ENCODE measurements around the gene TTLL8.
"Not testable (repeated sequence)": the region's sequence is repeated elsewhere in the genome, so short reads cannot be mapped to it uniquely, and the experiment has no call there.

TTLL8 gene

GRCh38 chr22:50058061-50058905 lies at the start of gene TTLL8:
TSS of gene TTLL8 (minus strand) at chr22:50058298.
- DNase-seq: no peak

GRCh38 chr22:50107529-50107928 lies 49.4 kb upstream of the TTLL8 start:
- DNase-seq: no peak

- no peak for DNase-seq
These were observed 47.4 kb upstream of the TTLL8 start for GRCh38 chr22:50105208-50106100.

- DNase-seq: no peak
These were observed 46.0 kb upstream of the TTLL8 start for GRCh38 chr22:50104141-50104544.

- DNase-seq: no peak
These were observed 44.8 kb upstream of the TTLL8 start for GRCh38 chr22:50102946-50103345.

GRCh38 chr22:50101870-50102565 lies 43.9 kb upstream of the TTLL8 start:
- no peak for DNase-seq

- DNase-seq: no peak
These were observed 40.0 kb upstream of the TTLL8 start for GRCh38 chr22:50098052-50098451.

GRCh38 chr22:50092342-50092741 lies 34.2 kb upstream of the TTLL8 start:
- no peak for DNase-seq

- DNase-seq: no peak
These were observed 33.1 kb upstream of the TTLL8 start for GRCh38 chr22:50091092-50091768.

GRCh38 chr22:50090412-50090714 lies 32.3 kb upstream of the TTLL8 start:
- DNase-seq: no peak

- no peak for DNase-seq
These were observed 31.7 kb upstream of the TTLL8 start, which contains the start of gene MOV10L1 for GRCh38 chr22:50089682-50090411. TSS of gene MOV10L1 (plus strand) at chr22:50090006. CDS start at chr22:50090089, 83 bp downstream.

- DNase-seq: no peak
These were observed 31.1 kb upstream of the TTLL8 start for GRCh38 chr22:50089231-50089630.

GRCh38 chr22:50088096-50088495 lies 30.0 kb upstream of the TTLL8 start:
- no peak for DNase-seq

GRCh38 chr22:50087646-50088045 lies 29.5 kb upstream of the TTLL8 start:
- no peak for DNase-seq

GRCh38 chr22:50086975-50087374 lies 28.9 kb upstream of the TTLL8 start:
- not testable (repeated sequence) for DNase-seq

GRCh38 chr22:50086526-50086925 lies 28.4 kb upstream of the TTLL8 start:
- no peak for DNase-seq

- no peak for DNase-seq
These were observed 27.3 kb upstream of the TTLL8 start, which contains the start of gene MLC1 for GRCh38 chr22:50085211-50085972. TSS of gene MLC1 (minus strand) at chr22:50085426. CDS start at chr22:50084902, 524 bp downstream.

- DNase-seq: no peak
These were observed 26.5 kb upstream of the TTLL8 start for GRCh38 chr22:50084614-50085021.

GRCh38 chr22:50084080-50084477 lies 26.0 kb upstream of the TTLL8 start:
- no peak for DNase-seq

- no peak for DNase-seq
These were observed 25.5 kb upstream of the TTLL8 start for GRCh38 chr22:50083462-50084079.
